GM12875 (cell line): ENCODE measurements around the gene TRIM62.
"Not testable (repeated sequence)": the region's sequence is repeated elsewhere in the genome, so short reads cannot be mapped to it uniquely, and the experiment has no call there.

Experiments used
- H3K4me3 ChIP-seq: one replicate; pipeline ENCODE4 v1.5.1; 2011; ENCODE audit warnings: low read depth, low read length, control low read depth
- TF ChIP-seq, protein P1 (sequence below): IDR thresholded peaks from 2 replicates; pipeline ENCODE4 v1.5.1; 2011; ENCODE audit warnings: low read depth, mild to moderate bottlenecking, control low read depth, inconsistent platforms, low read length, moderate library complexity, borderline replicate concordance; ENCODE audit not compliant: insufficient read depth

Gene TRIM62

DNA sequence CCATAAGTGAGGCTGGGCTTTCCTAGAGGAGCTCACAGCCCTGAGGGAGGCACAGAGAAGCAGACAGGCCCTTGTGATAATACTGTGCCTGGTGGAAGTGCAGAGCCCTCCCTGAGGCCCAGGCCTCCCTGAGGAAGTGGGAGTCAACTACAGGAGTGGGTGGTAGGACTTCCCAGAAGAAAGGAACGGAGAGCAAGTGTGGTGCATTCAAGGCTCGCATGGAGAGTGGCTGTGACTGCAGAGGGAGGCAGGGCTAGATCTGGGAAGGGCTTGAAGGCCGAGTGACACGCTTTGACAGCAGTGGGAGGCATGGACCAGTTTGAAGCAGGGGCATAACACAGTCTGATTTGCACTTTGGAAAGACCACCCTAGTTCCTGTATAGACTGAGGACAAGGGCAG is 63.6 kb downstream of the TRIM62 start:
- TF ChIP-seq, protein P1, sequence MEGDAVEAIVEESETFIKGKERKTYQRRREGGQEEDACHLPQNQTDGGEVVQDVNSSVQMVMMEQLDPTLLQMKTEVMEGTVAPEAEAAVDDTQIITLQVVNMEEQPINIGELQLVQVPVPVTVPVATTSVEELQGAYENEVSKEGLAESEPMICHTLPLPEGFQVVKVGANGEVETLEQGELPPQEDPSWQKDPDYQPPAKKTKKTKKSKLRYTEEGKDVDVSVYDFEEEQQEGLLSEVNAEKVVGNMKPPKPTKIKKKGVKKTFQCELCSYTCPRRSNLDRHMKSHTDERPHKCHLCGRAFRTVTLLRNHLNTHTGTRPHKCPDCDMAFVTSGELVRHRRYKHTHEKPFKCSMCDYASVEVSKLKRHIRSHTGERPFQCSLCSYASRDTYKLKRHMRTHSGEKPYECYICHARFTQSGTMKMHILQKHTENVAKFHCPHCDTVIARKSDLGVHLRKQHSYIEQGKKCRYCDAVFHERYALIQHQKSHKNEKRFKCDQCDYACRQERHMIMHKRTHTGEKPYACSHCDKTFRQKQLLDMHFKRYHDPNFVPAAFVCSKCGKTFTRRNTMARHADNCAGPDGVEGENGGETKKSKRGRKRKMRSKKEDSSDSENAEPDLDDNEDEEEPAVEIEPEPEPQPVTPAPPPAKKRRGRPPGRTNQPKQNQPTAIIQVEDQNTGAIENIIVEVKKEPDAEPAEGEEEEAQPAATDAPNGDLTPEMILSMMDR = no peak

GRCh38 chr1:33117440-33118085 is 64.3 kb downstream of the TRIM62 start:
- H3K4me3 ChIP-seq = no peak overlapping the region
- TF ChIP-seq, protein P1 = no peak

More for the DNA sequence above, 63.6 kb downstream of the TRIM62 start:
- no peak overlapping the region for H3K4me3 ChIP-seq

DNA sequence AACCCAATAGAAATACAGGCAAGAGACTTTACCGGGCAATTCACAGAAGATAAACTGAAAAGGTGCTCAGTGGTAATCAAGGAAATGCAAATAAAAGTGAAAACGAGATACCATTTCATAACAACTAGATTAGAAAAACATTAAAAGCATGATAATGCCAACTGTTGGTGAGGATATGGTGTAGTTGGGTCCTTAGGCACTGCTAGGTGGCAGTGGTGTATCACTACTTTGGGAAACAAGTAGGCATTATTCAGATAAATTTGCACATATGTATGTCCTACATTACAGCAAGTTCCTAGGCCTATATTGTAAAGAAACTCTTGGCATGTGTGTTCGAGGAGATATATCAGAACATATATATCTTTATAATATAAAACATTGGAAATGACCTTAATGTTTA is 69.9 kb downstream of the TRIM62 start:
- no peak overlapping the region for H3K4me3 ChIP-seq
- TF ChIP-seq, protein P1 = 0 out of 2 replicates have a peak, but pooled peaks have one; percentile 13

- H3K4me3 ChIP-seq = no peak overlapping the region
- TF ChIP-seq, protein P1 = no peak
These were observed 71.4 kb downstream of the TRIM62 start for GRCh38 chr1:33110477-33110876.

GRCh38 chr1:33100119-33100415 is 81.8 kb downstream of the TRIM62 start:
- H3K4me3 ChIP-seq = not testable (repeated sequence)

GRCh38 chr1:33099290-33100118 is 82.3 kb downstream of the TRIM62 start:
- peak overlapping the region; percentile 31 for H3K4me3 ChIP-seq
- TF ChIP-seq, protein P1 = peak; percentile 41

- TF ChIP-seq, protein P1 = no peak
These were observed 83.5 kb downstream of the TRIM62 start for GRCh38 chr1:33098371-33098770.

More at GRCh38 chr1:33098371-33098770, 83.5 kb downstream of the TRIM62 start:
- no peak overlapping the region for H3K4me3 ChIP-seq
